ENCODE measurements around the gene BTBD1.

- TF ChIP-seq, protein P1, sequence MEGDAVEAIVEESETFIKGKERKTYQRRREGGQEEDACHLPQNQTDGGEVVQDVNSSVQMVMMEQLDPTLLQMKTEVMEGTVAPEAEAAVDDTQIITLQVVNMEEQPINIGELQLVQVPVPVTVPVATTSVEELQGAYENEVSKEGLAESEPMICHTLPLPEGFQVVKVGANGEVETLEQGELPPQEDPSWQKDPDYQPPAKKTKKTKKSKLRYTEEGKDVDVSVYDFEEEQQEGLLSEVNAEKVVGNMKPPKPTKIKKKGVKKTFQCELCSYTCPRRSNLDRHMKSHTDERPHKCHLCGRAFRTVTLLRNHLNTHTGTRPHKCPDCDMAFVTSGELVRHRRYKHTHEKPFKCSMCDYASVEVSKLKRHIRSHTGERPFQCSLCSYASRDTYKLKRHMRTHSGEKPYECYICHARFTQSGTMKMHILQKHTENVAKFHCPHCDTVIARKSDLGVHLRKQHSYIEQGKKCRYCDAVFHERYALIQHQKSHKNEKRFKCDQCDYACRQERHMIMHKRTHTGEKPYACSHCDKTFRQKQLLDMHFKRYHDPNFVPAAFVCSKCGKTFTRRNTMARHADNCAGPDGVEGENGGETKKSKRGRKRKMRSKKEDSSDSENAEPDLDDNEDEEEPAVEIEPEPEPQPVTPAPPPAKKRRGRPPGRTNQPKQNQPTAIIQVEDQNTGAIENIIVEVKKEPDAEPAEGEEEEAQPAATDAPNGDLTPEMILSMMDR (IDR thresholded peaks at IDR 0.05) = no peak
- no peak for TF ChIP-seq POLR2A (IDR thresholded peaks at IDR 0.05)
Observed at GRCh38 chr15:83066034-83066733, 868 bp downstream of the BTBD1 start.

Data from uterus (tissue), 2 donors.